Heart right ventricle (tissue), 16 donors: ENCODE results near the gene ZRSR2. TPM values are rescaled to one million over a fixed set of nuclear protein-coding genes. Genes with fewer than 3 reads are reported as not detected.

Source experiments
- ATAC-seq, 8 donors: fragments of 200-7000 bp; cut with Tn5 transposase; one replicate each; pipeline ENCODE4 v1.9.1; 2020; ENCODE audit warnings: mild to moderate bottlenecking in 8 of 8, moderate library complexity in 8 of 8, moderate number of reproducible peaks in 1 of 8
- DNase-seq, 2 donors: peaks; one replicate each; pipeline ENCODE4 v3.0.0-alpha.2; 2020
- H3K27ac ChIP-seq, 10 donors: fragments of 200-600 bp; sonication (generic) in 2 of 10; one replicate each; pipeline versions ENCODE4 v1.5.0 to v1.8.0; 2020 to 2022; ENCODE audit warnings: mild to moderate bottlenecking in 3 of 10
- H3K27me3 ChIP-seq, 7 donors: fragments of 200-600 bp; one replicate each; pipeline ENCODE4 v1.8.0; 2021 to 2022; ENCODE audit warnings: mild to moderate bottlenecking in 2 of 7
- H3K36me3 ChIP-seq, 9 donors: fragments of 200-600 bp; sonication (generic) in 1 of 9; one replicate each; pipeline versions ENCODE4 v1.5.0 to v1.8.0; 2020 to 2022; ENCODE audit warnings: mild to moderate bottlenecking in 2 of 9
- H3K4me1 ChIP-seq, 9 donors: fragments of 200-600 bp; sonication (generic) in 1 of 9; one replicate each; pipeline versions ENCODE4 v1.5.0 to v1.8.0; 2020 to 2022; ENCODE audit warnings: mild to moderate bottlenecking in 4 of 9
- H3K4me3 ChIP-seq, 10 donors: fragments of 200-600 bp; sonication (generic) in 2 of 10; one replicate each; pipeline versions ENCODE4 v1.5.0 to v1.8.0; 2020 to 2022; ENCODE audit warnings: mild to moderate bottlenecking in 7 of 10, moderate library complexity in 2 of 10
- H3K9me3 ChIP-seq, 11 donors: fragments of 200-600 bp in 10 of 11; sonication (generic) in 2 of 11; one replicate each; pipeline versions ENCODE4 v1.5.0 to v1.8.0; 2013 to 2022; ENCODE audit warnings: mild to moderate bottlenecking in 2 of 11, control low read depth in 1 of 11, moderate library complexity in 1 of 11
- CTCF ChIP-seq, 9 donors: fragments of 200-600 bp; sonication (generic) in 2 of 9; IDR thresholded peaks; one replicate each; pipeline versions ENCODE4 v1.5.0 to v1.8.0; 2021 to 2022; ENCODE audit warnings: antibody characterized with exemption in 9 of 9, mild to moderate bottlenecking in 5 of 9, moderate library complexity in 1 of 9
- WGBS, 2 donors: extraction: QIAGEN DNeasy Blood & Tissue Kit; methylation state at CpG; one replicate each; pipeline ENCODE4 v1.1.7; 2013; ENCODE audit warnings: inconsistent platforms in 1 of 2; 5-methylcytosine and 5-hydroxymethylcytosine counted together
- intact Hi-C, 10 donors: fragments of 100-400 bp; cut with DNase I; formaldehyde crosslinking; loops; one replicate each; pipeline versions ENCODE4 v1.11.1 to v1.14.2; 2022
- polyA plus RNA-seq, 2 donors: library from polyadenylated mRNA; stranded (reverse); fragments of 200-250 nt; gene quantifications; one replicate each; pipeline ENCODE4 v1.2.3, GENCODE V29; 2013
- total RNA-seq, 10 donors: library from RNA; stranded (reverse); fragmentation: NEBNext Ultra II Directional in 3 of 10; extraction: Animal tissue kit (Norgen Biotek cat#: 25700) in 3 of 10; gene quantifications; one replicate each; pipeline versions ENCODE4 v1.2.1 to v1.2.4, GENCODE V29; 2021 to 2023
- donor health status: Arrhythmogenic right ventricular cardiomyopathy.
- donor health status: ischemic (EF 13 %, LVEDD 7.1; RV severe dilation, severe dysfunction).
- donor health status: healthy with polysubstance abuse.
- donor health status: DM: no; HTN: yes; CAD: no.
- donor health status: DM: no; HTN: no; CAD: no.
- donor health status: ischemic (EF 25% LVEDD 6.9; RV normal size, moderate dysfunction).
- donor health status: ischemic (EF 25% LVEDD 5.7; RV mildly dilated, moderate dysfunction).
- donor health status: healthy.
- donor health status: DM: yes; HTN: yes; CAD: no.
- donor health status: Ischemic cardiomyopathy.
- donor health status: ischemic (EF 35%, LVEDD 5.7; RV mildly dilated, moderate dysfunction).
- donor health status: nonischemic (EF 11% LVEDD 7.7; RV severe dilation, severe dysfunction).
- donor health status: DM: yes; HTN: yes; CAD: no.
- donor health status: PGD.
- donor health status: ischemic (EF 29% LVEDD 5.4; RV normal size, mild dysfunction).
- donor health status: nonischemic (EF 23%, LVEDD 6.1; RV moderate dilation, normal function).

ZRSR2 gene
- total and polyA plus RNA-seq, 12 donors = 6.3 to 25.3 (median 7.9) TPM

- peaks cover 0 to 51% (median 8%) of the 10 kb centered on the region in 9 donors for H3K4me1 ChIP-seq
- WGBS, 2 donors = 38 to 60% methylated on average over 1 of the region's 1 CpG
- intact Hi-C loops = no loop called here
- peak overlapping the region in 1 of 10 donors; percentile 1 for H3K4me3 ChIP-seq
- no peak for TF ChIP-seq CTCF (IDR thresholded peaks at IDR 0.05)
- H3K27me3 ChIP-seq = peaks cover 0 to 69% (median 0%) of the 10 kb centered on the region in 7 donors
- H3K27ac ChIP-seq = peak overlapping the region; percentile 16 to 79 (median 70)
- peak in 7 of 8 donors; percentile 55 to 89 (median 80) for ATAC-seq
- peaks cover 0 to 36% (median 0%) of the 10 kb centered on the region in 9 donors for H3K36me3 ChIP-seq
- no peak for DNase-seq
- H3K9me3 ChIP-seq = no peaks in the 10 kb centered on the region
Measured at GRCh38 chrX:15848576-15848975, 58.3 kb downstream of the ZRSR2 start.

- Histone ChIP-seq H3K4me1 (peaks cover 0 to 51% (median 5%) of the 10 kb centered on the region in 9 donors), H3K9me3 (no peaks in the 10 kb centered on the region), H3K36me3 (peaks cover 0 to 26% (median 0%) of the 10 kb centered on the region in 9 donors), H3K27ac (peak overlapping the region in 9 of 10 donors; percentile 9 to 79 (median 67)), H3K27me3 (peaks cover 0 to 72% (median 0%) of the 10 kb centered on the region in 7 donors), H3K4me3 (no peak overlapping the region)
- intact Hi-C loops = no loop called here
- ATAC-seq = peak in 5 of 8 donors; percentile 12 to 55 (median 38)
- TF ChIP-seq CTCF (IDR thresholded peaks at IDR 0.05) = peak in 6 of 9 donors; percentile 20 to 39 (median 29)
- WGBS, 2 donors = 35% methylated on average over 5 of the region's 5 CpGs
- DNase-seq = no peak
Measured at GRCh38 chrX:15849555-15849954, 59.3 kb downstream of the ZRSR2 start.

- H3K27me3 ChIP-seq = peaks cover 0 to 69% (median 0%) of the 10 kb centered on the region in 7 donors
- 9 to 14% methylated on average over 14 of the region's 14 CpGs for WGBS, 2 donors
- DNase-seq (no peak), ATAC-seq (no peak)
- TF ChIP-seq CTCF (IDR thresholded peaks at IDR 0.05) = no peak
- H3K4me3 ChIP-seq = peak overlapping the region; percentile 47 to 87 (median 73)
- intact Hi-C loops = loop anchor here in 1 of 10 donors (5.0 kb wide), 1 partner anchor 119 kb away; no protein-coding TSS in a partner anchor
- peaks cover 0 to 6% (median 0%) of the 10 kb centered on the region in 9 donors for H3K36me3 ChIP-seq
- no peaks in the 10 kb centered on the region for H3K9me3 ChIP-seq
- H3K4me1 ChIP-seq = peaks cover 0 to 46% (median 10%) of the 10 kb centered on the region in 9 donors
- H3K27ac ChIP-seq = peak overlapping the region; percentile 85 to 95 (median 92)
Measured at GRCh38 chrX:15853586-15854079, 63.3 kb downstream of the ZRSR2 start.

- WGBS, 2 donors = 0% methylated on average over 30 to 59 of the region's 65 CpGs
Measured at GRCh38 chrX:15854080-15854655, 63.9 kb downstream of the ZRSR2 start.

More at GRCh38 chrX:15854080-15854655, 63.9 kb downstream of the ZRSR2 start:
- no peaks in the 10 kb centered on the region for H3K9me3 ChIP-seq
- TF ChIP-seq CTCF (IDR thresholded peaks at IDR 0.05) = peak in 7 of 9 donors; percentile 16 to 52 (median 34)
- peak overlapping the region; percentile 85 to 95 (median 92) for H3K27ac ChIP-seq
- peak; percentile 21 to 51 (median 42) for ATAC-seq
- H3K36me3 ChIP-seq = peaks cover 0 to 6% (median 0%) of the 10 kb centered on the region in 9 donors
- peaks cover 0 to 43% (median 10%) of the 10 kb centered on the region in 9 donors for H3K4me1 ChIP-seq
- peak; percentile 48 to 60 for DNase-seq
- intact Hi-C loops = loop anchor here in 1 of 10 donors (5.0 kb wide), 1 partner anchor 118 kb away; no protein-coding TSS in a partner anchor
- peak overlapping the region; percentile 47 to 87 (median 73) for H3K4me3 ChIP-seq
- peaks cover 0 to 74% (median 0%) of the 10 kb centered on the region in 7 donors for H3K27me3 ChIP-seq
